ENCODE data around the gene TPH2. TPM values are rescaled to one million over a fixed set of nuclear protein-coding genes. Genes with fewer than 3 reads are reported as not detected.

Gene TPH2
- total RNA-seq, 1 donor from 2014 or later, result not detected

GRCh38 chr12:72000969-72001648, 62.5 kb downstream of the TPH2 start:
- no peaks in the 10 kb centered on the region for H3F3A ChIP-seq (ENCODE audit: low read depth)
- H3K79me2 ChIP-seq (ENCODE audit: low read depth), result no peaks in the 10 kb centered on the region
- H3K4me2 ChIP-seq, result no peak overlapping the region
- H2AFZ ChIP-seq (replicated peaks), result no peak overlapping the region
- no peak for TF ChIP-seq CTCF (IDR thresholded peaks at IDR 0.05)
- TF ChIP-seq EZH2phosphoT487 (IDR thresholded peaks at IDR 0.05), result no peak
- H3K36me3 ChIP-seq, result no peaks in the 10 kb centered on the region
- Mint-ChIP-seq H3K4me1 (no peaks in the 10 kb centered on the region), H3K27me3 (ENCODE audit: insufficient read depth, low read depth) (peaks cover 3% of the 10 kb centered on the region), H3K9me3 (no peaks in the 10 kb centered on the region), H3K27ac (no peak overlapping the region), H3K36me3 (no peaks in the 10 kb centered on the region), H3K4me3 (no peak overlapping the region)
- H4K20me1 ChIP-seq (ENCODE audit: low read depth), result no peaks in the 10 kb centered on the region
- no peaks in the 10 kb centered on the region for H3K9me3 ChIP-seq (ENCODE audit: low read depth)
- H3K27ac ChIP-seq, result no peak overlapping the region
- H3K4me3 ChIP-seq, result no peak overlapping the region
- H3K27me3 ChIP-seq, result no peaks in the 10 kb centered on the region
- H3K4me1 ChIP-seq, result no peaks in the 10 kb centered on the region
- DNase-seq (ENCODE audit: low spot score), result no peak
- no peak overlapping the region for H3K9ac ChIP-seq

- Mint-ChIP-seq H3K4me3 (no peak overlapping the region), H3K4me1 (peaks cover 6% of the 10 kb centered on the region), H3K27me3 (ENCODE audit: insufficient read depth, low read depth) (peaks cover 2% of the 10 kb centered on the region), H3K36me3 (no peaks in the 10 kb centered on the region), H3K9me3 (no peaks in the 10 kb centered on the region), H3K27ac (no peak overlapping the region)
- Histone ChIP-seq H3K4me3 (no peak overlapping the region), H3K27ac (no peak overlapping the region), H2AFZ (replicated peaks) (no peak overlapping the region), H3K79me2 (ENCODE audit: low read depth) (no peaks in the 10 kb centered on the region), H3K9me3 (ENCODE audit: low read depth) (no peaks in the 10 kb centered on the region), H3F3A (ENCODE audit: low read depth) (no peaks in the 10 kb centered on the region), H3K36me3 (no peaks in the 10 kb centered on the region), H3K4me2 (no peak overlapping the region), H4K20me1 (ENCODE audit: low read depth) (no peaks in the 10 kb centered on the region), H3K27me3 (no peaks in the 10 kb centered on the region), H3K9ac (no peak overlapping the region), H3K4me1 (no peaks in the 10 kb centered on the region)
- no peak for TF ChIP-seq CTCF (IDR thresholded peaks at IDR 0.05)
- TF ChIP-seq EZH2 (IDR thresholded peaks at IDR 0.05), result no peak
- no peak for TF ChIP-seq EZH2phosphoT487 (IDR thresholded peaks at IDR 0.05)
- DNase-seq (ENCODE audit: low spot score), result no peak
Measured at GRCh38 chr12:72006766-72007165, 68.1 kb downstream of the TPH2 start.

GRCh38 chr12:72010356-72010755, 71.7 kb downstream of the TPH2 start:
- Mint-ChIP-seq H3K36me3 (no peaks in the 10 kb centered on the region), H3K27ac (no peak overlapping the region), H3K27me3 (ENCODE audit: insufficient read depth, low read depth) (peaks cover 2% of the 10 kb centered on the region), H3K4me3 (no peak overlapping the region), H3K9me3 (no peaks in the 10 kb centered on the region), H3K4me1 (peaks cover 6% of the 10 kb centered on the region)
- no peaks in the 10 kb centered on the region for H3K36me3 ChIP-seq
- H3K4me2 ChIP-seq, result no peak overlapping the region
- H3K27ac ChIP-seq, result no peak overlapping the region
- H3K9ac ChIP-seq, result no peak overlapping the region
- no peaks in the 10 kb centered on the region for H3K79me2 ChIP-seq (ENCODE audit: low read depth)
- no peaks in the 10 kb centered on the region for H3K9me3 ChIP-seq (ENCODE audit: low read depth)
- H3K4me1 ChIP-seq, result no peaks in the 10 kb centered on the region
- no peak overlapping the region for H2AFZ ChIP-seq (replicated peaks)
- TF ChIP-seq CTCF (IDR thresholded peaks at IDR 0.05) (no peak), EZH2 (IDR thresholded peaks at IDR 0.05) (no peak), EZH2phosphoT487 (IDR thresholded peaks at IDR 0.05) (no peak)
- H3F3A ChIP-seq (ENCODE audit: low read depth), result no peaks in the 10 kb centered on the region
- DNase-seq (ENCODE audit: low spot score), result no peak
- no peaks in the 10 kb centered on the region for H4K20me1 ChIP-seq (ENCODE audit: low read depth)
- no peaks in the 10 kb centered on the region for H3K27me3 ChIP-seq
- H3K4me3 ChIP-seq, result no peak overlapping the region
